ENCODE measurements around the gene COG7. TPM values are rescaled to one million over a fixed set of nuclear protein-coding genes. Genes with fewer than 3 reads are reported as not detected.
"Not testable (repeated sequence)": the region's sequence is repeated elsewhere in the genome, so short reads cannot be mapped to it uniquely, and the experiment has no call there.

The COG7 gene
- polyA plus RNA-seq, 1 donor: 23.1 TPM

DNA sequence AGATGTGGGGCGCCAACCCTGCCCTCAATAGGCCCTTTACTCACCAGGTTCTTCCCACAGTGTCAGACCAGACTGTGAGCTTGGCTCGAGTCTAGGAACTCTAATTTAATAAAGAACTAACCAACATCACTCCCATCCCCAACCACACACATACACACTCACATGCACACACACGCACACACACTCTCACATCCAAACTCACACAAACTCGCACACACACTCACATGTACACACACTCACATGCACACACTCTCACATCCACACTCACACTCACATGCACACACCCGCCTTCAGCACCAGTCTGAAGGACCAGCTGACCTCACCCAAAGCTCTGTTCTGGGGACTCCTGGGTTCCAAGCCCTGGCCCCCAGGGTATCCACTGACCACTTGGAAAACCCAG, 63.8 kb downstream of the COG7 start:
- H3K27me3 ChIP-seq (ENCODE audit: control insufficient read depth, insufficient read depth, low read length): no peaks in the 10 kb centered on the region
- H3K4me3 ChIP-seq (ENCODE audit: low read length): no peak overlapping the region
- H3K9me3 ChIP-seq (ENCODE audit: control insufficient read depth, low read depth, low read length): no peaks in the 10 kb centered on the region
- H3K36me3 ChIP-seq (ENCODE audit: control insufficient read depth, insufficient read depth, low read length): peaks cover 41% of the 10 kb centered on the region
- H3K4me1 ChIP-seq (ENCODE audit: control insufficient read depth, insufficient read depth, low read length): no peaks in the 10 kb centered on the region
- no peak overlapping the region for H3K27ac ChIP-seq (ENCODE audit: low read length)
- WGBS (ENCODE audit: insufficient coverage, low lambda C conversion rate): 80% methylated on average over 2 of the region's 5 CpGs
- DNase-seq: no peak

DNA sequence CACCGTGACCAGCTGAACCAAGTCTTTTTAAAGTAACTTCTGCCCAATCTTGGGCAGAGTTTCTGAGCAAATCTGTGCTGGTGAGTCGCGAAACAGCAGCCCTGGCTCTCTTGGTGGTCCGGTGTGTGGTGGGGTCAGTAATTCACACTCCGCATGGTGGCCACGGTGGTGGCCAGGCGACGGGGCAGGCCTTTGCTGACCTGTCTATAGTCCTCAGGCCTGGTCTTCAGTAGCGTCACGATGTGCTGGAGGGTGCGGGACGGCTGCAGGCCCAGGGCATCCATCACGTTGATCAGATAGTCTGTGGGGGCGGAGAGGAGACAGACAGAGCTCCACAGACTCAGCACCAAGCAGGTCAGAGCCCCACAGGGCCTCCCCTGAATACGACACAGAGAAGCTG, 64.2 kb downstream of the COG7 start:
- Histone ChIP-seq H3K4me3 (ENCODE audit: low read length) (no peak overlapping the region), H3K4me1 (ENCODE audit: control insufficient read depth, insufficient read depth, low read length) (no peaks in the 10 kb centered on the region), H3K9me3 (ENCODE audit: control insufficient read depth, low read depth, low read length) (no peaks in the 10 kb centered on the region), H3K27me3 (ENCODE audit: control insufficient read depth, insufficient read depth, low read length) (no peaks in the 10 kb centered on the region), H3K36me3 (ENCODE audit: control insufficient read depth, insufficient read depth, low read length) (peaks cover 41% of the 10 kb centered on the region), H3K27ac (ENCODE audit: low read length) (no peak overlapping the region)
- WGBS (ENCODE audit: insufficient coverage, low lambda C conversion rate): no CpG with 5 or more reads among the region's 15 CpGs
- DNase-seq: no peak

DNA sequence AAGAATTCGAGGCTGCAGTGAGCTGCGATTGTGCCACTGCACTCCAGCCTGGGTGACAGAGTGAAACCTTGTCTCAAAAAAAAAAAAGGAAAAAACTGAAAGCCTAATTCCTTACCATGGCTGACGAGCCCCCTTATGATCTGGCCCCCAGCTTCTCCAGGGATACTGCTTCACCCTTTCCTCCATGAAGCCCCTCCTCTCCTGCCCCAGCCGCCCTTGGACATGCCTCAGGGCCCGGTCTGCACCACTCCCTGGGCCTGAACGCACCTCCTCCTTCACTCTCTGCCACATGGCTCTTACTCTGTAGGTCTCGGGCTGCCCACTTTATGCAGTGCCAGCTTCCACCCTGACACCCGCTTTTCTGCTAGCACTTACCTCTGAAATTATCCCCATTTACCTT, 65.3 kb downstream of the COG7 start:
- 100% methylated on average over 2 of the region's 8 CpGs for WGBS (ENCODE audit: insufficient coverage, low lambda C conversion rate)
- H3K27me3 ChIP-seq (ENCODE audit: control insufficient read depth, insufficient read depth, low read length): no peaks in the 10 kb centered on the region
- peaks cover 33% of the 10 kb centered on the region for H3K36me3 ChIP-seq (ENCODE audit: control insufficient read depth, insufficient read depth, low read length)
- no peak for DNase-seq
- H3K27ac ChIP-seq (ENCODE audit: low read length): no peak overlapping the region
- no peaks in the 10 kb centered on the region for H3K9me3 ChIP-seq (ENCODE audit: control insufficient read depth, low read depth, low read length)
- no peaks in the 10 kb centered on the region for H3K4me1 ChIP-seq (ENCODE audit: control insufficient read depth, insufficient read depth, low read length)
- no peak overlapping the region for H3K4me3 ChIP-seq (ENCODE audit: low read length)

DNA sequence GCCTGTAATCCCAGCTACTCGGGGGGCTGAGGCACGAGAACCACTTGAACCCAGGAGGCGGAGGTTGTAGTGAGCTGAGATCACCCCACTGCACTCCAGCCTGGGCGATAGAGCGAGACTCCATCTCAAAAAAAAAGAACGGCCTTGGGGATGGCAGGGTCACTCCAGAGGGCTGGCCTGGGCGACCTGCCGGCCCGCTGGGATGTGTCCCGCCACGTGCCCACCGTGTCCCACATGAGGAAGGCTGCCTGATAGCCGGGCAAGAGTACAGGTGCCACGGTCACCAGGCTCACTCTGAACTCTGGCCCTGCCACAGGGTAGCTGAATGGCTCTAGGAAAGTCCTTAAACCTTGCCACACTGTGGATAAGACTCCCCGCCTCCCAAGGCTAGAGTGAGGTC, 67.5 kb downstream of the COG7 start:
- no peak for DNase-seq
- WGBS (ENCODE audit: insufficient coverage, low lambda C conversion rate): no CpG with 5 or more reads among the region's 15 CpGs
- H3K4me1 ChIP-seq (ENCODE audit: control insufficient read depth, insufficient read depth, low read length): no peaks in the 10 kb centered on the region
- H3K36me3 ChIP-seq (ENCODE audit: control insufficient read depth, insufficient read depth, low read length): peaks cover 14% of the 10 kb centered on the region
- H3K4me3 ChIP-seq (ENCODE audit: low read length): no peak overlapping the region
- H3K27me3 ChIP-seq (ENCODE audit: control insufficient read depth, insufficient read depth, low read length): no peaks in the 10 kb centered on the region
- no peaks in the 10 kb centered on the region for H3K9me3 ChIP-seq (ENCODE audit: control insufficient read depth, low read depth, low read length)
- no peak overlapping the region for H3K27ac ChIP-seq (ENCODE audit: low read length)

DNA sequence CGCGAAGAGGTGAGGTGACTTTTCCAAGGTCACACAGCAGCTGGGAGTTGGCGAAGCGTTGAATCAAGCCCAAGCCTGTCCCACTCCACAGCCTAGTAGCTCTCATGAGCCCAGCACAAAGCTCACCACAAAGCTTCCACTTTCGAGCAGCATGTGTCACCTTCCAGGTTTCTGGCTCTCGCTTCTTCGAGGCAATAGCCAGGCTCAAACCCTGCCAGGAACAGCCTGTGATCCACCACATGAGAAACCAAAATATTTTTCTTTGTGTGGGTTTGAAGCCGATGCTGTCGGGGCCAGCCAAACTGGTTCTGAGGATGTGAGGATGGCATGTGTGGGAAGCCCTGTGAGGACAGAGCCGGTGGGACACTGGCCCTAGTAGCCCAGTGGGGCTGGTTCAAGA, 68.1 kb downstream of the COG7 start:
- no peak for DNase-seq
- no peaks in the 10 kb centered on the region for H3K4me1 ChIP-seq (ENCODE audit: control insufficient read depth, insufficient read depth, low read length)
- no peak overlapping the region for H3K27ac ChIP-seq (ENCODE audit: low read length)
- WGBS (ENCODE audit: insufficient coverage, low lambda C conversion rate): no CpG with 5 or more reads among the region's 10 CpGs
- no peaks in the 10 kb centered on the region for H3K27me3 ChIP-seq (ENCODE audit: control insufficient read depth, insufficient read depth, low read length)
- peaks cover 14% of the 10 kb centered on the region for H3K36me3 ChIP-seq (ENCODE audit: control insufficient read depth, insufficient read depth, low read length)
- no peak overlapping the region for H3K4me3 ChIP-seq (ENCODE audit: low read length)
- H3K9me3 ChIP-seq (ENCODE audit: control insufficient read depth, low read depth, low read length): no peaks in the 10 kb centered on the region

DNA sequence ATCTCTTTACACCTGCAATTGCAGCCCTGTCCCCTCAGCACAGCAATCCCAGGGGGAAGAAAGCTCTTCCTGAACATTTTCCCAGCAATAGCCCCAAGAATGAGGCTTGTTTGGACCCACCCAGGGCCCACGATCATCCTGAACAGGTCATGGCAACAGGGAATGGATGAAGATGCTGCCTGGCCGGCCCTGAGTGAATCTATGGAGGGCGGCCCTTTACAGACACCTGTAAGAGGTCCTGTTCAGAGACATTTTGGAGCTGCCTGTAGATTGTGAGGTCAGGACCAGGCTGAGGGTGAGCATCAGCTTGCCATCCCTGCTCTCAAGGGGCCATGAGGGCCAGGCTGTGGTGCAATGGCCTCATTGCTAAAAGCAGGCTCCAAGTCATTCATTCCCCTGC, 69.1 kb downstream of the COG7 start:
- DNase-seq: no peak
- H3K4me3 ChIP-seq (ENCODE audit: low read length): no peak overlapping the region
- WGBS (ENCODE audit: insufficient coverage, low lambda C conversion rate): no CpG with 5 or more reads among the region's 3 CpGs
- H3K27me3 ChIP-seq (ENCODE audit: control insufficient read depth, insufficient read depth, low read length): no peaks in the 10 kb centered on the region
- H3K4me1 ChIP-seq (ENCODE audit: control insufficient read depth, insufficient read depth, low read length): no peaks in the 10 kb centered on the region
- no peak overlapping the region for H3K27ac ChIP-seq (ENCODE audit: low read length)
- H3K36me3 ChIP-seq (ENCODE audit: control insufficient read depth, insufficient read depth, low read length): peaks cover 6% of the 10 kb centered on the region
- no peaks in the 10 kb centered on the region for H3K9me3 ChIP-seq (ENCODE audit: control insufficient read depth, low read depth, low read length)

DNA sequence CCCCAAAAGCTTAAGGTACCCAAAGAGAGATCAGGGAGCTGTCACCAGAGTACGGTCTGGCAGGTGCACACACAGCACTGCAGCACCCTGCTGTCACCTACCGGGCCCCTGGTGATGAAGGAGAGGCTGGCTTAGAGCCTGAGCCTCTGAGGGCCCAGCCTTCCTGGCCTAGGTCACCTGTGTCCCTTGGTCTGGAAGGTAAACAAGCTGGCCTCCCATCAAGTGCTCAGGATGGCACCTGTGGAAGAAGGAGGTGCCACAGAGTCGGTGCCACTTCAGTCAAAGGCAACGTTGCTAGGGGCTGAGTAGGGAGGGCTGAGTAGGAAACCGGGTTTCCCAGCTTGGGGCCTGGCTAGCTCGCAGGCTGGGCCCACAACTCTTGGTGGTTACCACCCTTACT, 70.7 kb downstream of the COG7 start:
- no peak overlapping the region for H3K4me3 ChIP-seq (ENCODE audit: low read length)
- H3K36me3 ChIP-seq (ENCODE audit: control insufficient read depth, insufficient read depth, low read length): no peaks in the 10 kb centered on the region
- no peaks in the 10 kb centered on the region for H3K4me1 ChIP-seq (ENCODE audit: control insufficient read depth, insufficient read depth, low read length)
- no peak for DNase-seq
- no CpG with 5 or more reads among the region's 6 CpGs for WGBS (ENCODE audit: insufficient coverage, low lambda C conversion rate)
- H3K27ac ChIP-seq (ENCODE audit: low read length): no peak overlapping the region
- H3K27me3 ChIP-seq (ENCODE audit: control insufficient read depth, insufficient read depth, low read length): no peaks in the 10 kb centered on the region
- H3K9me3 ChIP-seq (ENCODE audit: control insufficient read depth, low read depth, low read length): no peaks in the 10 kb centered on the region

DNA sequence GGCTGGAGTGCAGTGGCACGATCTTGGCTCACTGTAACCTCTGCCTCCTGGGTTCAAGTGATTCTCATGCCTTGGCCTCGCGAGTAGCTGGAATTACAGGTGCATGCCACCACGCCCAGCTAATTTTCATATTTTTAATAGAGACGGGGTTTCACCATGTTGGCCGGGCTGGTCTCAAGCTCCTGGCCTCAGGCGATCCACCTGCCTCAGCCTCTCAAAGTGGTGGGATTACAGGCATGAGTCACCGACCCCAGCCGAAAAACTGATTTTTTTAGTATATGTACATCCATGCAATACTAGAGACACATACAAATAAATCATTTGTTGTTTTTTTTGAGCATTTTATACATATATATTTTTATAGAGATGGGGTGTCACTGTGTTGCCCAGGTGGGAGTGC, 71.3 kb downstream of the COG7 start:
- H3K4me1 ChIP-seq (ENCODE audit: control insufficient read depth, insufficient read depth, low read length); H3K4me3 ChIP-seq (ENCODE audit: low read length); H3K36me3 ChIP-seq (ENCODE audit: control insufficient read depth, insufficient read depth, low read length); H3K9me3 ChIP-seq (ENCODE audit: control insufficient read depth, low read depth, low read length); DNase-seq; H3K27ac ChIP-seq (ENCODE audit: low read length); H3K27me3 ChIP-seq (ENCODE audit: control insufficient read depth, insufficient read depth, low read length): not testable (repeated sequence)
- no CpG with 5 or more reads among the region's 9 CpGs for WGBS (ENCODE audit: insufficient coverage, low lambda C conversion rate)

DNA sequence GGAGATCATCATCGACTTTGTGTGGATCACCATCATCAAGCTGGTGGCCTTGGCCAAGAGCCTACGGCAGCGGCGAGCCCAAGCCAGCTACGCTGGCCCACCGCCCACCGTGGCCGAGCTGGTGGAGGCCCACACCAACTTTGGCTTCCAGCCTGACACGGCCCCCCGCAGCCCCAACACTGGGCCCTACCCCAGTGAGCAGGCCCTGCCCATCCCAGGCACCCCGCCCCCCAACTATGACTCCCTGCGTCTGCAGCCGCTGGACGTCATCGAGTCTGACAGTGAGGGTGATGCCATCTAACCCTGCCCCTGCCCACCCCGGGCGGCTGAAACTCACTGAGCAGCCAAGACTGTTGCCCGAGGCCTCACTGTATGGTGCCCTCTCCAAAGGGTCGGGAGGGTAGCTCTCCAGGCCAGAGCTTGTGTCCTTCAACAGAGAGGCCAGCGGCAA, 72.5 kb downstream of the COG7 start:
- no peaks in the 10 kb centered on the region for H3K36me3 ChIP-seq (ENCODE audit: control insufficient read depth, insufficient read depth, low read length)
- H3K4me3 ChIP-seq (ENCODE audit: low read length): no peak overlapping the region
- H3K27ac ChIP-seq (ENCODE audit: low read length): no peak overlapping the region
- DNase-seq: no peak
- no CpG with 5 or more reads among the region's 20 CpGs for WGBS (ENCODE audit: insufficient coverage, low lambda C conversion rate)
- H3K9me3 ChIP-seq (ENCODE audit: control insufficient read depth, low read depth, low read length): no peaks in the 10 kb centered on the region
- H3K27me3 ChIP-seq (ENCODE audit: control insufficient read depth, insufficient read depth, low read length): no peaks in the 10 kb centered on the region
- H3K4me1 ChIP-seq (ENCODE audit: control insufficient read depth, insufficient read depth, low read length): no peaks in the 10 kb centered on the region

DNA sequence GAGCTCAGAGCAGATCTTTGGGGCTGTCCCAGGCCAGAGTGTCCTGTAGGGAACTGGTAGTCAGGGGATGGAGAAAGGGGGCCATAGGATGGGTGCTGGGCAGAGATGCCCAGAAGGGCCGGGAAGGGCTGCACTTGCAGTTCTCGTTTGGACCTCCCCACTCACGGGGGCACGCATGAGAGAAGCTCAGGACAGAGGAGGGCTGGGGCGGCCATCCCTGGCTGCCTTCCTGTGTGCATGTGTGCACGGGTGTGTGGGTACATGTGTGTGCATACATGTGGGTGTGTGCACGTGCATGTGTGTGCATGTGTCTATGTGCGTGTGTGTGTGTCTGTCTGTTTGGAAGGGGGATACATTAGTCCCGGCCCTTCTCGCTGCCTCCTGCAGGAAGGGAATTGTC, 73.3 kb downstream of the COG7 start:
- H3K4me1 ChIP-seq (ENCODE audit: control insufficient read depth, insufficient read depth, low read length): no peaks in the 10 kb centered on the region
- no peak overlapping the region for H3K27ac ChIP-seq (ENCODE audit: low read length)
- H3K36me3 ChIP-seq (ENCODE audit: control insufficient read depth, insufficient read depth, low read length): no peaks in the 10 kb centered on the region
- DNase-seq: no peak
- no peaks in the 10 kb centered on the region for H3K27me3 ChIP-seq (ENCODE audit: control insufficient read depth, insufficient read depth, low read length)
- WGBS (ENCODE audit: insufficient coverage, low lambda C conversion rate): no CpG with 5 or more reads among the region's 10 CpGs
- no peaks in the 10 kb centered on the region for H3K9me3 ChIP-seq (ENCODE audit: control insufficient read depth, low read depth, low read length)
- H3K4me3 ChIP-seq (ENCODE audit: low read length): no peak overlapping the region

DNA sequence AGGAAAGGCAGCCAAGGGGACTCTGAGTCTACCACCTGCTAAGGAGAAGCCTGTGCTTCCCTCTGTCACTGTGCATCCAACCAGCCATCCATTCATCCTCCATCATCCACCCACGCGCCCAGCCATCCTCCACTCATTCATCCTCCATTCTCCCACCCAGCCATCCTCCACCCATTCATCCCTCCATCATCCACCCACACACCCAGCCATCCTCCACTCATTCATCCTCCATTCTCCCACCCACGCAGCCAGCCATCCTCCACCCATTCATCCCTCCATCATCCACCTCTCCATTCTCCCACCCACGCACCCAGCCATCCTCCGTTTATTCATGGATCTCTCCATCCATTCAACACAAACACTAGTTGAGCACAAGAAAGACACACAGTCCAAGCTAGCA, 74.1 kb downstream of the COG7 start:
- DNase-seq: no peak
- WGBS (ENCODE audit: insufficient coverage, low lambda C conversion rate): 88% methylated on average over 1 of the region's 5 CpGs
- H3K27ac ChIP-seq (ENCODE audit: low read length): no peak overlapping the region

More for the DNA sequence above, 74.1 kb downstream of the COG7 start:
- Histone ChIP-seq H3K9me3 (ENCODE audit: control insufficient read depth, low read depth, low read length) (no peaks in the 10 kb centered on the region), H3K4me3 (ENCODE audit: low read length) (no peak overlapping the region), H3K36me3 (ENCODE audit: control insufficient read depth, insufficient read depth, low read length) (no peaks in the 10 kb centered on the region), H3K27me3 (ENCODE audit: control insufficient read depth, insufficient read depth, low read length) (no peaks in the 10 kb centered on the region), H3K4me1 (ENCODE audit: control insufficient read depth, insufficient read depth, low read length) (no peaks in the 10 kb centered on the region)

All from large intestine (tissue), 3 donors.